ENCODE results near the gene RSRC1. TPM values are rescaled to one million over a fixed set of nuclear protein-coding genes. Genes with fewer than 3 reads are reported as not detected.

Gene RSRC1
- polyA plus RNA-seq, 1 donor (not counting 4 experiments of a cell fraction or from before 2014, with no cell fraction given): 11.1 TPM

DNA sequence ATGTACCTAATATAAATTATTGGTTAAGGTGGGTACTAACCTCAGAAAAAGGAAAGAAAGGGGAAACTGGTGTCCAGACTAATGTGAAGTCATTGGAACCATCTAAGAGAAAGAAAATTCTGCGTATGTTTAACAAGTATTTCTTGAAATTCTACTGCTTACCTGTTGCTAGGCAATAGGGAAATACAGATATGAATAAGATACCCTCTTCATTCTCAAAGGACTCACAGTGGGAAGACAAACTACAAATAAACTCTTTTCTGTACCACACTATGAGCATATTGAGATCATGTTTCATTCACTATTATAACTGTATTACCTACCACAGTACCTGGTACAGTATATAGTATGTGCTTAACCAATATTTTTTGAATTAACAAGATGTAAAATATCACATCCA is 320.6 kb downstream of the RSRC1 start:
- Histone ChIP-seq H3K9ac (ENCODE audit: control insufficient read depth, extremely low read depth, insufficient read depth, low read length) (no peak overlapping the region), H3K79me2 (ENCODE audit: control insufficient read depth, insufficient read depth, low read length) (no peaks in the 10 kb centered on the region), H3K27ac (ENCODE audit: control insufficient read depth, insufficient read depth, low read length) (no peak overlapping the region), H3K4me1 (ENCODE audit: control insufficient read depth, extremely low read depth, insufficient read depth, low read length) (no peaks in the 10 kb centered on the region), H2AFZ (ENCODE audit: control insufficient read depth, low read length) (no peak overlapping the region), H3K36me3 (ENCODE audit: control insufficient read depth in 2 of 2, extremely low read depth in 1 of 2, insufficient read depth in 2 of 2, low read length in 2 of 2) (no peaks in the 10 kb centered on the region), H3K9me1 (ENCODE audit: control insufficient read depth, extremely low read depth, insufficient read depth, low read length) (no peaks in the 10 kb centered on the region), H4K20me1 (ENCODE audit: control insufficient read depth, extremely low read depth, insufficient read depth, low read length) (no peaks in the 10 kb centered on the region), H3K27me3 (ENCODE audit: control insufficient read depth, extremely low read depth, insufficient read depth, low read length) (no peaks in the 10 kb centered on the region), H3K9me3 (ENCODE audit: control insufficient read depth, low read depth, low read length) (no peaks in the 10 kb centered on the region), H3K4me3 (ENCODE audit: control insufficient read depth in 2 of 3, extremely low read depth in 1 of 3, insufficient read depth in 2 of 3, low read depth in 1 of 3, low read length in 3 of 3) (no peak overlapping the region), H3K4me2 (ENCODE audit: control insufficient read depth, extremely low read depth, insufficient read depth, low read depth, low read length) (no peak overlapping the region)
- FAIRE-seq (no peak), DNase-seq (ENCODE audit: low read depth, low spot score) (no peak)
- dilution Hi-C loops (cut with MboI; ENCODE audit: extremely low pct_ligation_motif_present, low sequenced_read_pairs): no loop called here
- no peak for TF ChIP-seq EZH2 (IDR thresholded peaks at IDR 0.05; ENCODE audit: low read length)
- TF ChIP-seq, protein P1, sequence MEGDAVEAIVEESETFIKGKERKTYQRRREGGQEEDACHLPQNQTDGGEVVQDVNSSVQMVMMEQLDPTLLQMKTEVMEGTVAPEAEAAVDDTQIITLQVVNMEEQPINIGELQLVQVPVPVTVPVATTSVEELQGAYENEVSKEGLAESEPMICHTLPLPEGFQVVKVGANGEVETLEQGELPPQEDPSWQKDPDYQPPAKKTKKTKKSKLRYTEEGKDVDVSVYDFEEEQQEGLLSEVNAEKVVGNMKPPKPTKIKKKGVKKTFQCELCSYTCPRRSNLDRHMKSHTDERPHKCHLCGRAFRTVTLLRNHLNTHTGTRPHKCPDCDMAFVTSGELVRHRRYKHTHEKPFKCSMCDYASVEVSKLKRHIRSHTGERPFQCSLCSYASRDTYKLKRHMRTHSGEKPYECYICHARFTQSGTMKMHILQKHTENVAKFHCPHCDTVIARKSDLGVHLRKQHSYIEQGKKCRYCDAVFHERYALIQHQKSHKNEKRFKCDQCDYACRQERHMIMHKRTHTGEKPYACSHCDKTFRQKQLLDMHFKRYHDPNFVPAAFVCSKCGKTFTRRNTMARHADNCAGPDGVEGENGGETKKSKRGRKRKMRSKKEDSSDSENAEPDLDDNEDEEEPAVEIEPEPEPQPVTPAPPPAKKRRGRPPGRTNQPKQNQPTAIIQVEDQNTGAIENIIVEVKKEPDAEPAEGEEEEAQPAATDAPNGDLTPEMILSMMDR (optimal IDR thresholded peaks at IDR 0.05 in 1 of 3, IDR thresholded peaks at IDR 0.05 in 1 of 3, conservative IDR thresholded peaks at IDR 0.05 in 1 of 3; ENCODE audit: extremely low read depth in 1 of 3, insufficient read depth in 2 of 3, low read length in 3 of 3): no peak

DNA sequence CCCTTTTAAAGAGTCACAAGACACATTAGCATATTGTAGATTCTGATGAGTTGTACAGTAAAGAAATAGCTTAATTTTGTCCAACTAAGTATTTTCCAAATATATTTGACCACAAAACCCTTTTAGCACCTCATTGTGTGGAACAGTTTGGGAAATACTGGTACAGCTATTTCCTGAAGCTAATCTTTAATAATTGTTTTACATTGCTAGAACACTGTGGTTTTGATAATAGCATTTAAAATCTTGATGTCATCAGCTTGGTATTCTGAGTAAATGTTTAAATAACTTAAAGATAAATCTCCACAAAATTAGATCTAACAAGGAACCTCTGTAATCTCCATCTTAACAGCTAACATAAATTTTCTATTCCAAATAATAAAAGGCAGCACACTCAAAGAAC is 321.1 kb downstream of the RSRC1 start:
- FAIRE-seq: no peak
- H3K27me3 ChIP-seq (ENCODE audit: control insufficient read depth, extremely low read depth, insufficient read depth, low read length): no peaks in the 10 kb centered on the region
- H2AFZ ChIP-seq (ENCODE audit: control insufficient read depth, low read length): no peak overlapping the region
- H3K79me2 ChIP-seq (ENCODE audit: control insufficient read depth, insufficient read depth, low read length): no peaks in the 10 kb centered on the region
- no peaks in the 10 kb centered on the region for H3K36me3 ChIP-seq (ENCODE audit: control insufficient read depth in 2 of 2, extremely low read depth in 1 of 2, insufficient read depth in 2 of 2, low read length in 2 of 2)
- no peaks in the 10 kb centered on the region for H3K9me1 ChIP-seq (ENCODE audit: control insufficient read depth, extremely low read depth, insufficient read depth, low read length)
- H3K9me3 ChIP-seq (ENCODE audit: control insufficient read depth, low read depth, low read length): no peaks in the 10 kb centered on the region
- no peak overlapping the region for H3K9ac ChIP-seq (ENCODE audit: control insufficient read depth, extremely low read depth, insufficient read depth, low read length)
- DNase-seq (ENCODE audit: low read depth, low spot score): no peak
- no peak overlapping the region for H3K4me2 ChIP-seq (ENCODE audit: control insufficient read depth, extremely low read depth, insufficient read depth, low read depth, low read length)
- no peak overlapping the region for H3K27ac ChIP-seq (ENCODE audit: control insufficient read depth, insufficient read depth, low read length)
- H4K20me1 ChIP-seq (ENCODE audit: control insufficient read depth, extremely low read depth, insufficient read depth, low read length): no peaks in the 10 kb centered on the region
- H3K4me1 ChIP-seq (ENCODE audit: control insufficient read depth, extremely low read depth, insufficient read depth, low read length): no peaks in the 10 kb centered on the region
- dilution Hi-C loops (cut with MboI; ENCODE audit: extremely low pct_ligation_motif_present, low sequenced_read_pairs): no loop called here
- TF ChIP-seq EZH2 (IDR thresholded peaks at IDR 0.05; ENCODE audit: low read length): no peak
- TF ChIP-seq, protein P1 (optimal IDR thresholded peaks at IDR 0.05 in 1 of 3, IDR thresholded peaks at IDR 0.05 in 1 of 3, conservative IDR thresholded peaks at IDR 0.05 in 1 of 3; ENCODE audit: extremely low read depth in 1 of 3, insufficient read depth in 2 of 3, low read length in 3 of 3): no peak
- H3K4me3 ChIP-seq (ENCODE audit: control insufficient read depth in 2 of 3, extremely low read depth in 1 of 3, insufficient read depth in 2 of 3, low read depth in 1 of 3, low read length in 3 of 3): no peak overlapping the region

Measured in keratinocyte (primary cell).